T follicular helper cell (primary cell): Measurements from ENCODE around the gene MASP2.
"Not testable (repeated sequence)": the region's sequence is repeated elsewhere in the genome, so short reads cannot be mapped to it uniquely, and the experiment has no call there.

Experiments used
- DNase-seq: peaks from one replicate; pipeline ENCODE4 v3.0.0-alpha.2; 2020; ENCODE audit warnings: low read depth

The MASP2 gene

GRCh38 chr1:11058595-11059154 lies 11.6 kb upstream of the MASP2 start:
- DNase-seq = no peak

- DNase-seq = no peak
These were observed 11.0 kb upstream of the MASP2 start for GRCh38 chr1:11058026-11058425.

- no peak for DNase-seq
These were observed 10.4 kb upstream of the MASP2 start for GRCh38 chr1:11057477-11057876.

- DNase-seq = no peak
These were observed 9.5 kb upstream of the MASP2 start for GRCh38 chr1:11056504-11056903.

DNA sequence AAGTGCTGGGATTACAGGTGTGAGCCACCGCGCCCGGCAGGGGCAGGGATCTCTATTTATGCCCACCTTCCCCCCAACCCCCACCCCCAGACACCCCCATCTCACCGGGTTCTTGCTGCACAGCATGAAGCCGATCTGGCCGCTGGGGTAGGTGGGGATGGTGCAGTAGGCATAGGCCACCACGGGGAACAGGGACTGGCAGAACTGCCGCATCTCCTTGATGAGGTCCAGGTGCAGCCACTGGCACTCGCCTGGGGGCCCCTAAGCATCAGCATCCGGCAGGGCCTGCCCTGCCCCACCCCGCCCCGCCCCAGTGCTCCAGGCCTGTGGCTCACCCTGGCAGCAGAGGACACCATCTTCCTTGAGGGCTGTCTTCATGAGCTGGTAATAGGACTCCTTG lies 8.6 kb upstream of the MASP2 start:
- DNase-seq = no peak

DNA sequence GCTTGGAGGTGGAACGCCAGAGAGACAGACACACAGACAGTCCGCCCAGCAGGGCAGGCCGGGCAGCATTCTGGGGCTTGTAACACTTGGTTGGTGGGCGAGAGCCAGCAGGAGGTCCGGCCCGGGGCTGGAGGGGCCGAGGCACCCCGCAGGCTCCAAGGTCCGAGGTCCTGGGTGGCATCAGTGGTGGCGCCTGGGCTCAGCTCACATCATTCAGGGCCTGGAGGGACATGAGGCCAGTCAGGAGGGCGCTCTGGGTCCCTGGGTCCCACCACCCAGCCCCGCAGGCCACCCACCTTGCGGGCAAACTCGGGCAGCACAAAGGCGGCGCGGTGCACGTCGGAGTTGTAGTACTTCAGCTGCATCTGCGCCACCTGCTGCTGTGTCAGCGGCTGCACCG lies 7.6 kb upstream of the MASP2 start:
- no peak for DNase-seq

- no peak for DNase-seq
These were observed 7.1 kb upstream of the MASP2 start for GRCh38 chr1:11054181-11054580.

DNA sequence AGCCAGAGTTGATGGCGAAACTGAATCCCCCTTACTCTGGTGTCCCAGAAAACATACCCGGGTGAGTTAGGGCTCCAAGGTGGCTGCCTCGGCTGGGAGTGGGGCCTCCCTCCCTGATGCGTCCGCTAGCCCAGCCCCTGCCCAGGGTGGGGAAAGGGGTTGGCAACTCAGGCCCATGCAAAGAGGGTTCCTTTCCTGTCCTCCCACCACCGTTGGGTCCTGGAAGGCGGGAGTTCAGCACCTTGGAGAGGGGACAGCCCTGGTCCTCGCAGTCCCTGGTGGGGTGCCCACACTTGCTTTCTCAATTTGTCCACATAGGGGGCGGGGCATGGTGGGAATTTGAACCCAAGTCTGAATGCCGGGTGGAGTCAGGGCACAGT lies 6.7 kb upstream of the MASP2 start:
- DNase-seq = no peak

DNA sequence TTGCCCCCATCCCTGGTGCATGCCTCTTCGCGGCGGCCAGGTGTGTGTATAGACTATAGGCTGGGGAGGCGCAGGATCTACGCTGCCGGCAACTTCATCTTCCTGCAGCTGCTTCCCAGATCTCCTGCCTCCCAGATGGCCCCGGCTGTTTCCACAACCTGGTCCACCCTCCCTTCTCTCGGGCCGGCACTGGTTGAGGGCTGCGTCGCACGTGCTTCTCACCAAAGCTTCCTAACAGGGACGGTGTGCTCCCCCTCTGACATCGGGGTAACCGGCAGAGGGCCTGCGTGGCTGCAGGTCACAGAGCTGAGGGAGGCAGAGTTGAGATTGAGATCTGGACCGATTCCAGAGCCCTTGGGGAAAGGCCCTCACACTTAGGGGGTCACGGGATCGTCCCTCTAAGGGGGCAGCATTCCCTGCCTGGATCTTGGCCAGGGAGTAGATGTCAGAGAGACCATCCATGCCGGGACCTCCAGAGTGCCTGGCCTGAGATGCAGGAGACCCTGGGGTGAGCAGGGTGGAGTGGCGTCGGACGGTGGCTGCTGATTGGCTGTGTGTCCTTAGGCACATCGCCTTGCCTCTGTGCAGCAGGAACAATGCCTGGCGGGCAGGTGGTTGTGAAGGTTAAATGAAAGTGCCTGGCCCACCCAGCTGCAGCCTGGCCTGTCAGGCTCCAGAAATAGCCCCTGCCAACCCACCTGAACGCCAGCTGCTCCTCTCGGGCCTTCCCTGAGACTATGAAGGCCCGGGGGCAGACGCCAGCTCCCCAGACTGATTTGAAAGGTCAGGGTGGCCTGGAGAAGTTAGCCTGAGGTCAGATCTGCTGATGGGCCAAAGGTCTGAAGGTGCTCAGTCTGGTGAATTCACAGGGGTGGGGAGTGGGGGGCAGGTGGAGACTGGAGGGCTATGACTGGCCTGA lies 6.1 kb upstream of the MASP2 start:
- no peak for DNase-seq

GRCh38 chr1:11051781-11052511 lies 4.9 kb upstream of the MASP2 start:
- DNase-seq = no peak

DNA sequence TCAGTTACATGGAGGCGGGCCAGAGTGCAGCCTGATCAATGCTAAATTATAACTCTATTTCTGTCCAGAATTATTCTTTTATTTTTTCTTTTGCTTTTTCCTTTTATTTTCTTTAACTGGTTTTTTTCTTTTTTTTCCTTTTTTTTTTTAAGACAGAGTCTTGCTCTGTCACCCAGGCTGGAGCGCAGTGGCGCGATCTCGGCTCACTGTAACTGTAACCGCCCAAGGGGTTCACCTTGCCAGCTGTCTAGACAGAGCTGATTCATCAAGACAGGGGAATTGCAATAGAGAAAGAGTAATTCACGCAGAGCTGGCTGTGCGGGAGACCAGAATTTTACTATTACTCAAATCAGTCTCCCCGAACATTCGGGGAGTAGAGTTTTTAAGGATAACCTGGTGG lies 4.1 kb upstream of the MASP2 start:
- not testable (repeated sequence) for DNase-seq

DNA sequence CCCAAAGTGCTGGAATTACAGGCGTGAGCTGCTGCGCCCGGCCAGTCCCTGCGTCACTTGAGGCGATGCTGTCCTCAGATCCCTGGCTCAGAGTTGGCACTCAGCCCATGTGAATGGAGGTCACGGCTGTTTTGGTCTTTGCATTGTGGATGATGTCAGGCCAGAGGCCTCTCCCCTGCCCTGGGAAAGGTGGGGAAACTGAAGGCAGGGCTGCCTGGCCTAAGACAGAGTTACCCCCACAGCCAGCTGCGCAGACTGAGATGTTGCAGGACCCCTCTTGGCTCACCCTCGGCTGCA lies 821 bp downstream of the MASP2 start:
- DNase-seq = no peak

DNA sequence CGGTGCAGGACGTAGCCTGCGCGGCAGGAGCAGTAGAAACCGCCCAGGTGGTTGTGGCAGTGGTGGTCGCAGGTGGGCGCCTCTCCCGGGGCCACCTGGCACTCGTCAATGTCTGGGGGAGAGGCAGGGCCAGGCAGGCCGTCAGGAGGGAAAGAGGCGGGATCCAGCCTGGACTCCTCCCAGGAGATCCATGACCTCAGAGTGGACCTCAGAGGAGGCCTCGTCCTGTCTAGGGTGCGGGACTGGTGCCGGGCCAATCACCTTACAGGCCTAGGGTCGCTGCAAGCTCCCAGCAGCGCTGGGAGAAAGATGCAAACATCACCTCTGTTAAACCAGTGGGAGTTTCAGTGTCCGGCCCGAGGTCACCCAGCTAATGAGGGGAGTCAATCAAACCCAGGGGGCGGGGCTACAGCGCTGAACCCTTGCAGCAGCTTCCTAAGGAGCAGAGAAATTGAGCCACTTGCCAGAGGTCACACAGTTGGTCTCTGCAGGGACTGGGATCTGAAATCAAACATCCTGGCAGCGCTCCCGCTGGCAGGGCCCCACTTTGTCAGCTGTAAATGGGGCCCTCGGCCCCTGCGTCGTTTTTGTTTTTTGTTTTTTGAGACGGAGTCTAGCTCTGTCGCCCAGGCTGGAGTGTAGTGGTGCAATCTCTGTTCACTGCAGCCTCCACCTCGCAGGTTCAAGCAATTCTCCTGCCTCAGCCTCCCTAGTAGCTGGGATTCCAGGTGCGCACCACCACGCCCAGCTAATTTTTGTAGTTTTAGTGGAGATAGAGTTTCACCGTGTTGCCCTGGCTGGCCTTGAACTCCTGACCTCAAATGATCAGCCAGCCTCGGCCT lies 1.4 kb downstream of the MASP2 start:
- DNase-seq = no peak

GRCh38 chr1:11044849-11045427 lies 2.1 kb downstream of the MASP2 start:
- no peak for DNase-seq

- no peak for DNase-seq
These were observed 2.8 kb downstream of the MASP2 start for GRCh38 chr1:11044086-11044848.

- DNase-seq = no peak
These were observed 3.8 kb downstream of the MASP2 start for GRCh38 chr1:11042995-11043874.

GRCh38 chr1:11042065-11042464 lies 5.0 kb downstream of the MASP2 start:
- no peak for DNase-seq

- no peak for DNase-seq
These were observed 6.0 kb downstream of the MASP2 start for GRCh38 chr1:11041048-11041447.

DNA sequence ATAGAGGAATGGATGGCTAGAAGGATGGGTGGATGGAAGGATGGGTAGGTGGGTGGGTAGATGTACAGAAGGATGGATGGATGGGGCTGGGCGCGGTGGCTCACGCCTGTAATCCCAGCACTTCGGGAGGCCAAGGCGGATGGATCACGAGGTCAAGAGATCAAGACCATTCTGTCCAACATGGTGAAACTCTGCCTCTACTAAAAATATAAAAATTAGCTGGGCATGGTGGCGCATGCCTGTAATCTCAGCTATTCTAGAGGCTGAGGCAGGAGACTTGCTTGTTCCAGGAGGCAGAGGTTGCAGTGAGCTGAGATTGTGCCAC lies 7.0 kb downstream of the MASP2 start:
- not testable (repeated sequence) for DNase-seq
